ENCODE results near the gene AATK. TPM values are rescaled to one million over a fixed set of nuclear protein-coding genes. Genes with fewer than 3 reads are reported as not detected.

The AATK gene
- total RNA-seq, 4 donors from 2014 or later: 4.1 to 17.6 (median 7.4) TPM

GRCh38 chr17:81210466-81210865 is 44.4 kb upstream of the AATK start:
- no peak overlapping the region for H3K27ac ChIP-seq
- H3K36me3 ChIP-seq: no peaks in the 10 kb centered on the region
- no peak for DNase-seq
- H3K27me3 ChIP-seq: no peaks in the 10 kb centered on the region
- intact Hi-C loops (cut with DNase I): no loop called here
- no peak for TF ChIP-seq CTCF (IDR thresholded peaks at IDR 0.05)
- H3K4me1 ChIP-seq: no peaks in the 10 kb centered on the region
- H3K9me3 ChIP-seq: no peaks in the 10 kb centered on the region
- 70 to 77% methylated on average over 10 of the region's 10 CpGs for WGBS, 2 donors
- H3K4me3 ChIP-seq (replicated peaks in 1 of 3): no peak overlapping the region

DNA sequence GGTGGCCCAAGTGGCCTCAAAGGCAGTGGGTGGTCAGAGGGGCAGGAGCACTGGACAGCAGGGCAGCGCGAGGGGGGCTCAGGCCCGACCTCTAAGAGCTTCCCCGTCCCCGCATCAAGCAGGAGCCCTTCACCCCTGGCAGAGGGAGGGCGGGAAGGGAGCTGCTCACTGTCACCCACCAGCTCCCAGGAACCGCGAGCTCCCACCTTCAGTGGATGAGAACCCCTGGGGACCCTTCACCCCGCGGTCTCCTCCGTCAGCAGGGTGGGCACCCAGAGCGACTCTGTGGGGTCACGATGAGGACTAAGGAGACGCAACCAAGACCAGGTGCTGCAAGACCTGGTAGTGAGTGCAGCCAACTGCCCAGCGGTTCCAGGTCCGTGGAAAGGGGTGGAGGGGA is 43.1 kb upstream of the AATK start:
- Histone ChIP-seq H3K4me3 (replicated peaks in 1 of 3) (no peak overlapping the region), H3K36me3 (no peaks in the 10 kb centered on the region), H3K9me3 (no peaks in the 10 kb centered on the region), H3K27ac (no peak overlapping the region), H3K27me3 (no peaks in the 10 kb centered on the region), H3K4me1 (no peaks in the 10 kb centered on the region)
- intact Hi-C loops (cut with DNase I): no loop called here
- TF ChIP-seq CTCF (IDR thresholded peaks at IDR 0.05) (no peak), POLR2A (IDR thresholded peaks at IDR 0.05) (no peak)
- DNase-seq: no peak
- WGBS, 2 donors: 97 to 100% methylated on average over 11 to 16 of the region's 16 CpGs

DNA sequence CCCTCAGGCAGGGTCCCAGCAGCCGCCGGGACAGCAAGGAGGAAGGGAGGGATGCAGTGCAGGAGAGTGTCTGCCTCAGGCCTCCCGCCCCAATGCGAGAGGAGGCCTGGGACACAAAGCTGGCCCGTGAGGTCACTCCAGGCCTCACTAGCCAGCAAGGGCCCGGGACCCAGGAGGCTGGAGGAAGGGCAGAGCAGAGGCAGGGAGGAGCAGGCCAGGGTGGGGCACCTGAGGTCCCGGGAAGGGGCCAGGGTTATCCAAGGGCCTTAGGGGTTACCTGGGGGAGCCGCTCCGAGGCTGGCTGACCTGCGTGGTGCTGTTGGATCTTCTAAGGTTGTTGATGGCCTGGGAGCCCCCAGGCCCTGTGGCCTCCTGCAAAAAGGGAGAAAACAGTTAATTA is 42.6 kb upstream of the AATK start:
- intact Hi-C loops (cut with DNase I): no loop called here
- 95 to 96% methylated on average over 7 to 10 of the region's 10 CpGs for WGBS, 2 donors
- Histone ChIP-seq H3K27me3 (no peaks in the 10 kb centered on the region), H3K36me3 (no peaks in the 10 kb centered on the region), H3K27ac (no peak overlapping the region), H3K4me1 (no peaks in the 10 kb centered on the region), H3K4me3 (replicated peaks in 1 of 3) (no peak overlapping the region), H3K9me3 (no peaks in the 10 kb centered on the region)
- TF ChIP-seq POLR2A (IDR thresholded peaks at IDR 0.05) (no peak), CTCF (IDR thresholded peaks at IDR 0.05) (no peak)
- no peak for DNase-seq

DNA sequence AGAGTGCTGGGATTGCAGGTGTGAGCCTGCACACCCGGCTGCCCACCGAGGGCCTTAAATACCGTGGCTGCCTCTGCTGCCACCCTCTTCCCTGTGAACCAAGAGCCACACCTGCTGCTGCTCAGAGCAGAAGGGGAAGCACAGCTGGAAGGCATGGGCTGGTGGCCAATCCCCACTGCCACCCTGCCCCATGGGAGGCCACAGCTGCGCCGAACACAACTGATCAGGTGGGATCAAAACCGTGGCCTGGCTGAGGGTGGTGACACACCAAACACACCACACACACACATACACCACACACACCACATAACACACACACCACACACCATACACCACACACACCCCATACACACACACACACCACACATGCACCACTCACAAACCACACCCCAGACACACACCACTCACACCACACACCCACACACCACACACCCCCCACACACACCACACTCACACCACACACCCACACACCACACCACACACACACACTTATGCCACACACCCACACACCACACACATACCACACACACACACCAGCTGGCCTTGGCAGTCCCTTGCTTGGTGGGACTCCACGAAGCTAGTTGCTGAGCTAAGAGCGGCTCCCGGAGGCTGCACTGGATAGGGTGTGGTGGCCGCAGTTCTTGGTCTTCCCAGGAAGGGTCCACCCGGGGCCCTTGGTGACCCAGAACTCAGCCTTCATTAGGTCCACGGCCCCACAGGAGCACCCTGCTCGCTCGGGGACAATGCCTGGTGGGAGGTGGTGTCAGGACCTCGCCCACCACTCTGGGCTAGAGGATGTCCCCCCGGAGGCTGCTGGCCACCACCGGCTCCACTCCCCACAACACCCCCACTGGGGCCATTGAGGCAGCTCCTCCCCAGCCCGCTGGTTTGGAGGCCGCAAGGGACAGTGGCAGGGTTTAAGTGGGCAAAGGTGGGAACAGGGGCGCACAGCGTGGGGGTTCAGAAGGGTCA is 41.9 kb upstream of the AATK start:
- Histone ChIP-seq H3K36me3 (no peaks in the 10 kb centered on the region), H3K4me1 (no peaks in the 10 kb centered on the region), H3K4me3 (replicated peaks in 1 of 3) (no peak overlapping the region), H3K27me3 (no peaks in the 10 kb centered on the region), H3K9me3 (no peaks in the 10 kb centered on the region), H3K27ac (no peak overlapping the region)
- TF ChIP-seq CTCF (IDR thresholded peaks at IDR 0.05) (no peak), POLR2A (IDR thresholded peaks at IDR 0.05) (no peak)
- no peak for DNase-seq
- intact Hi-C loops (cut with DNase I): no loop called here
- 84 to 89% methylated on average over 11 to 18 of the region's 21 CpGs for WGBS, 2 donors

GRCh38 chr17:81206657-81207056 is 40.6 kb upstream of the AATK start:
- Histone ChIP-seq H3K27me3 (no peaks in the 10 kb centered on the region), H3K27ac (no peak overlapping the region), H3K36me3 (no peaks in the 10 kb centered on the region), H3K4me3 (replicated peaks in 1 of 3) (no peak overlapping the region), H3K4me1 (no peaks in the 10 kb centered on the region), H3K9me3 (no peaks in the 10 kb centered on the region)
- 95 to 100% methylated on average over 5 to 12 of the region's 12 CpGs for WGBS, 2 donors
- no peak for DNase-seq
- TF ChIP-seq CTCF (IDR thresholded peaks at IDR 0.05) (no peak), POLR2A (IDR thresholded peaks at IDR 0.05) (no peak)
- intact Hi-C loops (cut with DNase I): no loop called here

Measured in thyroid gland (tissue), 4 donors.